HCT116 (cell line): ENCODE measurements around the gene TMEM219. TPM values are rescaled to one million over a fixed set of nuclear protein-coding genes. Genes with fewer than 3 reads are reported as not detected.

ENCODE experiments used
- ATAC-seq: fragments of 200-7000 bp; cut with Tn5 transposase; 2 replicates; pipeline ENCODE4 v1.9.1; 2020; ENCODE audit warnings: mild to moderate bottlenecking, moderate library complexity
- BruUV-seq: library from RNA; stranded (reverse); fragments of 400-500 nt; replicated peaks from 2 replicates; lab custom pipeline; 2021; lab: Mats Ljungman, UMichigan
- CTCF ChIA-PET: fragments of 300-600 bp; sonication (Branson Sonifier 250); formaldehyde crosslinking; loops from one replicate; lab custom pipeline; 2021; ENCODE audit warnings: antibody characterized with exemption; lab: Charles Lee
- POLR2A ChIA-PET: fragments of 300-600, 350-600 bp; sonication (Branson Sonifier 250); formaldehyde crosslinking; loops from one replicate; lab custom pipeline; 2021; ENCODE audit warnings: antibody characterized with exemption; lab: Charles Lee
- RAD21 ChIA-PET, 2 experiments: fragments of 300-600 bp; sonication (Branson Sonifier 250); formaldehyde crosslinking; loops; one replicate each; lab custom pipeline; 2023; ENCODE audit warnings: low total read pairs in 2 of 2; ENCODE audit not compliant: uncharacterized antibody in 2 of 2, unreplicated experiment in 2 of 2, low non-redundant PET in 1 of 2; lab: Charles Lee
- DNase-seq: peaks from one replicate; pipeline ENCODE4 v3.0.0-alpha.2; 2010; ENCODE audit warnings: low read depth, low spot score
- H2AFZ ChIP-seq: fragments of 200-600 bp; shearing (Covaris generic), sonication (generic); 2 replicates; pipeline ENCODE4 v1.6.1; 2017; ENCODE audit warnings: low read depth, mixed run types, mixed read lengths, antibody characterized with exemption, low read length; ENCODE audit not compliant: poor library complexity, severe bottlenecking
- H3K27ac ChIP-seq: 2 replicates; pipeline ENCODE4 v1.5.1; 2012; ENCODE audit warnings: low read depth, low read length
- H3K27me3 ChIP-seq: fragments of 200-600 bp; sonication (generic); 2 replicates; pipeline ENCODE4 v1.6.1; 2016; ENCODE audit warnings: mixed run types, low read length, mixed read lengths; ENCODE audit not compliant: insufficient read depth
- H3K36me3 ChIP-seq, 2 experiments: fragments of 200-500 bp in 1 of 2; fragments of 200-600 bp in 1 of 2; sonication (Bioruptor generic) in 1 of 2; sonication (generic) in 1 of 2; 2 replicates each; pipeline versions ENCODE4 v1.5.1 to v1.6.1; 2014 to 2016; ENCODE audit warnings: low read length in 2 of 2, inconsistent platforms in 1 of 2, mixed read lengths in 1 of 2, mixed run types in 1 of 2; ENCODE audit not compliant: insufficient read depth in 2 of 2, control insufficient read depth in 1 of 2
- H3K4me1 ChIP-seq, 2 experiments: fragments of 200-600 bp in 1 of 2; sonication (generic) in 1 of 2; 2 replicates each; pipeline versions ENCODE4 v1.5.1 to v1.6.1; 2012 to 2017; ENCODE audit warnings: low read length in 2 of 2, inconsistent platforms in 1 of 2, mild to moderate bottlenecking in 1 of 2, mixed read lengths in 1 of 2, mixed run types in 1 of 2, moderate library complexity in 1 of 2; ENCODE audit not compliant: insufficient read depth in 2 of 2, control insufficient read depth in 1 of 2
- H3K4me2 ChIP-seq: fragments of 200-600 bp; sonication (generic); 2 replicates; pipeline ENCODE4 v1.6.1; 2017; ENCODE audit warnings: mixed run types, low read length, mixed read lengths
- H3K4me3 ChIP-seq, 2 experiments: fragments of 200-600 bp in 1 of 2; sonication (generic) in 1 of 2; replicated peaks in 1 of 2; 2 replicates each; pipeline ENCODE4 v1.5.1; 2011 to 2016; ENCODE audit warnings: low read length in 2 of 2, control low read depth in 1 of 2, low read depth in 1 of 2, mild to moderate bottlenecking in 1 of 2, mixed read lengths in 1 of 2, mixed run types in 1 of 2
- H3K79me2 ChIP-seq: fragments of 200-600 bp; sonication (generic); 2 replicates; pipeline ENCODE4 v1.6.1; 2017; ENCODE audit warnings: mild to moderate bottlenecking, mixed run types, low read length, moderate library complexity, mixed read lengths; ENCODE audit not compliant: insufficient read depth
- H3K9ac ChIP-seq: fragments of 200-600 bp; sonication (generic); 2 replicates; pipeline ENCODE4 v1.6.1; 2016; ENCODE audit warnings: low read length, mixed read lengths
- H3K9me2 ChIP-seq: fragments of 200-600 bp; sonication (generic), shearing (Covaris generic); 2 replicates; pipeline ENCODE4 v1.6.1; 2017; ENCODE audit warnings: mixed run types, mild to moderate bottlenecking, moderate library complexity; ENCODE audit not compliant: insufficient read depth
- H3K9me3 ChIP-seq, 2 experiments: fragments of 200-500 bp in 1 of 2; fragments of 200-600 bp in 1 of 2; sonication (Bioruptor generic) in 1 of 2; sonication (generic) in 1 of 2; 2 replicates each; pipeline ENCODE4 v1.6.1; 2014 to 2017; ENCODE audit warnings: low read length in 2 of 2, mixed read lengths in 2 of 2, inconsistent platforms in 1 of 2, low read depth in 1 of 2, mild to moderate bottlenecking in 1 of 2, mixed run types in 1 of 2, moderate library complexity in 1 of 2; ENCODE audit not compliant: control insufficient read depth in 1 of 2, insufficient read depth in 1 of 2
- H4K20me1 ChIP-seq: fragments of 200-600 bp; sonication (generic), shearing (Covaris generic); 2 replicates; pipeline ENCODE4 v1.6.1; 2017; ENCODE audit warnings: mixed run types, mild to moderate bottlenecking, moderate library complexity; ENCODE audit not compliant: insufficient read depth
- CBX3 ChIP-seq: IDR thresholded peaks from 2 replicates; pipeline ENCODE4 v1.6.1; 2012; ENCODE audit warnings: low read depth
- CTCF ChIP-seq, 3 experiments: fragments of 200-600 bp in 1 of 3; sonication (generic) in 1 of 3; IDR thresholded peaks in 2 of 3; conservative IDR thresholded peaks in 1 of 3; 2 replicates each; pipeline ENCODE4 v1.5.1; 2012 to 2017; ENCODE audit warnings: low read depth in 2 of 3, low read length in 2 of 3, antibody characterized with exemption in 1 of 3, borderline replicate concordance in 1 of 3, control low read depth in 1 of 3, mild to moderate bottlenecking in 1 of 3, mixed read lengths in 1 of 3, mixed run types in 1 of 3, moderate library complexity in 1 of 3; ENCODE audit not compliant: insufficient read depth in 1 of 3
- ELF1 ChIP-seq: IDR thresholded peaks from 2 replicates; pipeline ENCODE4 v1.6.1; 2012; ENCODE audit warnings: low read depth, borderline replicate concordance
- EZH2 ChIP-seq: fragments of 200-600 bp; sonication (generic); IDR thresholded peaks from 2 replicates; pipeline ENCODE4 v1.6.1; 2017; ENCODE audit warnings: antibody characterized with exemption, mixed run types
- FOSL1 ChIP-seq: IDR thresholded peaks from 2 replicates; pipeline ENCODE4 v1.6.1; 2012; ENCODE audit warnings: low read depth
- MAX ChIP-seq: IDR thresholded peaks from 2 replicates; pipeline ENCODE4 v1.6.1; 2012
- SIN3A ChIP-seq: IDR thresholded peaks from 2 replicates; pipeline ENCODE4 v1.6.1; 2012; ENCODE audit warnings: low read depth
- SRF ChIP-seq: IDR thresholded peaks from 2 replicates; pipeline ENCODE4 v1.6.1; 2012; ENCODE audit warnings: low read depth
- YY1 ChIP-seq: IDR thresholded peaks from 2 replicates; pipeline ENCODE4 v1.6.1; 2011; ENCODE audit warnings: low read length, low read depth, moderate library complexity, mild to moderate bottlenecking; ENCODE audit not compliant: insufficient replicate concordance; ENCODE audit errors: extremely low read depth
- intact Hi-C: fragments of 100-400 bp; cut with micrococcal nuclease; formaldehyde crosslinking; loops from 2 replicates; pipeline ENCODE4 v1.10.0; 2022
- total RNA-seq: library from RNA; stranded (reverse); gene quantifications from one replicate; pipeline ENCODE4 v1.2.1, GENCODE V29; 2021; ENCODE audit not compliant: unreplicated experiment

The TMEM219 gene
- total RNA-seq, 1 experiment from 2014 or later: 75.5 TPM

- ChIA-PET RAD21 (no interaction called here), CTCF (no interaction called here), POLR2A (no interaction called here)
- DNase-seq: no peak
- Histone ChIP-seq H3K27ac (no peak overlapping the region), H3K36me3 (peaks cover 0 to 7% of the 10 kb centered on the region in 2 experiments; a peak in 3 of 4 replicates), H2AFZ (no peak overlapping the region), H3K4me3 (no peak overlapping the region), H3K79me2 (peaks cover 11% of the 10 kb centered on the region), H3K9ac (no peak overlapping the region), H3K4me1 (peaks cover 0 to 5% of the 10 kb centered on the region in 2 experiments; a peak in 1 of 4 replicates), H3K27me3 (no peaks in the 10 kb centered on the region), H3K9me2 (no peaks in the 10 kb centered on the region), H3K9me3 (no peaks in the 10 kb centered on the region), H4K20me1 (no peaks in the 10 kb centered on the region), H3K4me2 (no peak overlapping the region)
- no peak for TF ChIP-seq FOSL1
- no peak for TF ChIP-seq MAX
- TF ChIP-seq SRF: no peak
- TF ChIP-seq CBX3: no peak
- TF ChIP-seq YY1: no peak
- TF ChIP-seq EZH2: no peak
- no peak for TF ChIP-seq SIN3A
- no peak for TF ChIP-seq ELF1
- no peak for TF ChIP-seq CTCF (IDR thresholded peaks at IDR 0.05 in 2 of 3, conservative IDR thresholded peaks at IDR 0.05 in 1 of 3; ENCODE audit: borderline replicate concordance in 1 of 3, insufficient read depth in 1 of 3, low read depth in 2 of 3, low read length in 2 of 3)
- no TSS peak for BruUV-seq
- ATAC-seq: no peak
- intact Hi-C loops: no loop called here
These were observed 39.1 kb downstream of the TMEM219 start for GRCh38 chr16:30000735-30001631.
